Stimulated activated CD8-positive, alpha-beta memory T cell treated with anti-CD3 and anti-CD28 coated beads, Interleukin-4, amount 100 ng/mL, for 48 hours (primary cell): Measurements from ENCODE around the gene RPS6KA4.

Experiments used
- DNase-seq: peaks from one replicate; pipeline ENCODE4 v3.0.0-alpha.2; 2020

Gene RPS6KA4

GRCh38 chr11:64327993-64328392, 31.0 kb upstream of the RPS6KA4 start:
- DNase-seq = no peak

- DNase-seq = no peak
Measured at GRCh38 chr11:64330888-64331287, 28.1 kb upstream of the RPS6KA4 start.

GRCh38 chr11:64331569-64332371, 27.2 kb upstream of the RPS6KA4 start:
- peak; percentile 88 for DNase-seq

- DNase-seq = no peak
Measured at GRCh38 chr11:64333556-64333955, 25.4 kb upstream of the RPS6KA4 start.

- DNase-seq = peak; percentile 76
Measured at GRCh38 chr11:64334764-64335735, 23.9 kb upstream of the RPS6KA4 start.

DNA sequence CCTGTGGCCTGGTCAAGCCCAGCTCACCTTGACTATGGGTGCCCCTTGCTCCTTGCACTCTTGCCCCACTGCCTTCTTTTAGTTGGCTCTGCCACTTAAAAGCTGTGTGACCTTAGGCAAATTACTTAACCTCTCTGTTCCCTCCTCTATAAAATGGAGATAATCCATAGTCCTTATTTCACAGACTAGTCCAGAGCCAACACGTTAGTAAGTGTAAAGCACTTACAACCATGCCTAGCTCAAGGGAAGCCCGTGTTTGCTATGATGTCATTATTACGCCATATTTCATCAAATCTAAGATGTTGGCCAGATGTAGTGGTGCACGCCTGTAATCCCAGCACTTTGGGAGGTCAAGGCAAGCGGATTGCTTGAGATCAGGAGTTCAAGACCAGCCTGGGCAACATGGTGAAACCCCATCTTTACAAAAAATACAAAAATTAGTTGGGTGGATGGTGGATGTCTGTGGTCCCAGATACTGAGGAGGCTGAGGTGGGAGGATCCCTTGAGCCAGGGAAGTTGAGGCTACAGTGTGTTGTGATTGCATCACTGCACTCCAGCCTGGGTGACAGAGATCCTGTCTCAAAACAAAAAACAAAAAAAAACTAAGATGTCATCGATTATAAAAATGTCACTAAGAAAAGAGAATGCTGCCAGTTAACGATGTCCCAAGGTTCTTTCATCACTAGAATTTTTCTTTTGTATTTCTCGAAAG, 21.3 kb upstream of the RPS6KA4 start:
- DNase-seq = no peak

- no peak for DNase-seq
Measured at GRCh38 chr11:64338716-64339115, 20.2 kb upstream of the RPS6KA4 start.

- no peak for DNase-seq
Measured at GRCh38 chr11:64339286-64339685, 19.7 kb upstream of the RPS6KA4 start.

DNA sequence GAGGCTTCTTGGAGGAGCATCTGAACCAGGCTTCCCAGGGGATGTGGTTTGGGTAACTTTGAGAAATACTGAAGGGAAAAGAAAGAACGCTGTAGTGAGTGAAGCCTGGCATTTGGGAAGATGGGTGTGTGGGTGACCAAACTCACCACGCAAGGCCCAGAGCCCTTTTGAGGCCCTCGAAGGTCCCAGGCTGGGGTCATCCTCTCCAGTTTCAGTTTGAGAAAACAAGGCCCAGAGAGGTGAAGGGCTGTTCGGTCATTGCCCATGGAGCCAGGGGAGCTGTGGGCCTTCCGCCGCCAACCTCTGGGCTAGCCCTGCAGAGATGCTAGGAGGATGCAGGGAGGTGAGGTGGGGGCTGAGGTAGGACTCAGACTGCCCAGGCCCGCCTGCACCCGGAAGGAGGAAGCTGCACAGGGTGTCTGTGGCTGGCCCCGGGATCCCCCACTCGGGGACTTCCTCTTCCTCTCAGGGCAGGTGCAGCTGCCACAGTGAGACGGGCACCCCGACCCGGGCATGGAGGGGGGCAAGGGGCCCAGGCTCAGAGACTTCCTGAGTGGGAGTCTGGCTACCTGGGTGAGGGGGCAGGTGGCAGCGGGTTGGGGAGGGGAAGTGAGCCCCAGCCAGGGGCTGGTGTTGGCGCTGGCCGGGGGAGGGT, 19.1 kb upstream of the RPS6KA4 start, which contains the start of gene CCDC88B:
Gene CCDC88B, plus strand, starts transcription at position 451 of the 655 bp plus-strand sequence. Its CDS starts 63 bp downstream, at position 514.
- peak; percentile 86 for DNase-seq

DNA sequence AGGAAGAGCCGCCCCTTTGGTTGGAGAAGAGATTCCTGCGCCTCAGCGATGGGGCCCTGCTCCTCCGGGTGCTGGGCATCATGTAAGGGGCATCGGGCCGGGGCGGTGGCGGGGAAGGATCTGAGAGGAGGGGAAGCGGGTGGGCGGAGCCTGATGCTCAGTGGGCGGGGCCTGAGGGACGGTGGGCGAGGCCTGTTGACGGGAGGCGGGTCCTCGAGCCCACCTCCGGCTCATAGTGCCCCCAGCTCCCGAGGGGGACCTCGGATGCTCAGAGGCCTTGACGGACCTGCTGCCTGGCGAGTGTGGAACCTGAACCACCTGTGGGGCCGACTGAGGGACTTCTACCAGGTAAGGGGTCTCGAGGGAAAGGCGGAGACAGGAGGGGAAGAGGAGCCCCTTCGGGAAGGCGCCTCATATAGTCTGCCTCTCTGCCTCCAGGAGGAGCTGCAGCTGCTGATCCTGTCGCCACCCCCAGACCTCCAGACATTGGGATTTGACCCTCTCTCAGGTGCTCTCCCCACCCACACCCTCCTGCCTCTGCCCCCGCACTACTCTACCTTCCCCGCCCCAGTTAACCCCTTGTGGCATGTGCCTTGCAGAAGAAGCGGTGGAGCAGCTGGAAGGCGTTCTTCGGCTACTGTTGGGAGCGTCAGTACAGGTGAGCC, 18.2 kb upstream of the RPS6KA4 start:
- DNase-seq = peak; percentile 96

- no peak for DNase-seq
Measured at GRCh38 chr11:64341429-64341828, 17.5 kb upstream of the RPS6KA4 start.

- peak; percentile 98 for DNase-seq
Measured at GRCh38 chr11:64341851-64342791, 16.8 kb upstream of the RPS6KA4 start.

GRCh38 chr11:64342869-64343745, 15.9 kb upstream of the RPS6KA4 start:
- DNase-seq = no peak

GRCh38 chr11:64343767-64344559, 15.0 kb upstream of the RPS6KA4 start:
- no peak for DNase-seq

DNA sequence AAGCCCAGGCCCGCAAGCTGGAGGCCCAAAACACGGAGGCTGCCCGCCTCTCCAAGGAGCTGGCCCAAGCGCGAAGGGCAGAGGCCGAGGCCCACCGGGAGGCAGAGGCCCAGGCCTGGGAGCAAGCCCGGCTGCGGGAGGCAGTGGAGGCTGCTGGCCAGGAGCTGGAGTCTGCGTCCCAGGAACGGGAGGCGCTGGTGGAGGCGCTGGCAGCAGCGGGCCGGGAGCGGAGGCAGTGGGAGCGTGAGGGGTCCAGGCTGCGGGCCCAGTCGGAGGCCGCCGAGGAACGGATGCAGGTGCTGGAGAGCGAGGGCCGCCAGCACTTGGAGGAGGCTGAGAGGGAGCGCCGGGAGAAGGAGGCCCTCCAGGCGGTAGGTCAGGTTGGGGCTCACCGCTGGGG, 14.2 kb upstream of the RPS6KA4 start:
- DNase-seq = no peak

GRCh38 chr11:64347193-64347867, 11.6 kb upstream of the RPS6KA4 start:
- no peak for DNase-seq

DNA sequence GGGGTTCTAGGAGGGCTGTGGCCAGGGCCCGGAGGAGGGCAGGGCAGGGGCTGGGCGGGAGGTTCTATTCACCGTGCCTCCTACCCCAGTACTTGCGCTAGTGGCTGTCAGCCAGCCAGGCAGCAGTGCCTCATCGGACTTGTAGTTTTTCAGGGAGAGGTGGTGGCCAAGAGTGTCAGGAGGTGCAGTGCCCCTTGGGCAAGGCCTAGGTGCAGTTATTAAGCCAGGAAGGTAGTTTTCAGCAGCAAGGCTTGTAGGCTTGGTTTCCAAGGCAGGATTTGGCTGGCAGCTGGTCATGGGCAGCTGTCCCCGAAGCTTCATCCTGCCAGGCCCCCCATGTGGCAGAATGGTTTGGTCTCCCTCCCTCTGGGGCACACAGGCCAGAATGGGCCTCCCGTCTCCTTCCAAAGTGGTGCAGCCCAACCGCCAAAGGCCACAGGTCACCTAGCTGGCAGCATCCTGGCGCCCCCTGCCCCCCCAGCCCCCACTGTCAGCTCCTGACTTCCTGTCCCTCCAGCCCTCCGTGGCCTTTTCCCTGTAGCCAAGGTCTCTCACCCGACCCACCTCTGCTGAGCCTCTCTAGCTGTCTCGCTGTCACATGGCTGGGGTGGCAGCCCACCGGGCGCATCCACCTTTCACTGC, 10.5 kb upstream of the RPS6KA4 start:
- DNase-seq = no peak

DNA sequence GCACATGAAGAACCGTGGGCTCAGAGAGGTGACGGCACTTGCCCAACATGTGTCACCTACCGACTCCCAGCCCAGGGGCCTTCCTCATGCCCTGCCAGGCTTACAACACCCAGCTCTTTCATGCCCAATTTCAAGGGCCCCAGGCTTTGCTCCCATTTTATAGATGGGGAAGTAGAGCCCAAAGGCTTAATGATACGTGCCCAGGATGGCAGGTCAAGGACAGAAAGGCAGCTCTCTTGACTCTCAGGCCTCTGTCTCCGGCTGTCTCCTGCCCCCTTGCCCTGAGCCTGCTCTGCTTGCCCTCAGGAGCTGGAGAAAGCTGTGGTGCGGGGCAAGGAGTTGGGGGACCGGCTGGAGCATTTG, 10.0 kb upstream of the RPS6KA4 start:
- DNase-seq = no peak
